Body of pancreas (tissue), 4 donors: ENCODE data around the gene PPP2R5C.

ENCODE experiments used
- CTCF ChIP-seq, 7 experiments: fragments of 450-650 bp in 4 of 7; fragments of 200-600 bp in 3 of 7; sonication (generic) in 3 of 7; IDR thresholded peaks; one replicate each; pipeline ENCODE4 v1.5.1; 2016 to 2019; ENCODE audit warnings: antibody characterized with exemption in 7 of 7
- POLR2A ChIP-seq, 3 donors: fragments of 450-650 bp; IDR thresholded peaks; one replicate each; pipeline ENCODE4 v1.6.1; 2016; ENCODE audit warnings: antibody characterized with exemption in 3 of 3, mild to moderate bottlenecking in 2 of 3

GRCh38 chr14:101761881-101762529, 496 bp downstream of the PPP2R5C start:
- TF ChIP-seq CTCF (IDR thresholded peaks at IDR 0.05) (no peak), POLR2A (IDR thresholded peaks at IDR 0.05) (no peak)
